ENCODE results near the gene RAET1G. TPM values are rescaled to one million over a fixed set of nuclear protein-coding genes. Genes with fewer than 3 reads are reported as not detected.
"Not testable (repeated sequence)": the region's sequence is repeated elsewhere in the genome, so short reads cannot be mapped to it uniquely, and the experiment has no call there.

The RAET1G gene
- total RNA-seq, 1 donor from 2014 or later: 0.73 TPM

DNA sequence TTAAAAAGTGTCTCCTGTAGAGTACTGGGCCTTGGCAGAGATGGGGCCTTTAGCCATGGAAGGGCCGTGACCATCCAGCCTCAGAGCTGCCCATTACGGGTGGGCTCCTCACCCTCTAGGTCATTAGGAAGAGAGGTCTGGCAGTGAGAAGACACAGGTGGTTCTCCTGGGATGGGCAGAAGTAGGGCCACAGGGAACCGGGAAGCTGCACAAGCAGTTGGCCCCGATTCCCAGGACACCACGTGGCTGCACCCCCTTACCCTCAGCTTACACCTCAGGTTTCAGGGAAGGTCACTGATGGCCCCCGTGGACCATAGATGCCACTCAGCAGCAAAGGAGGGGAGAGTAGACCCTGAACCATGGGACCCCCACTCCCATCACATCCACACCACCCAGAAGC, 1.6 kb downstream of the RAET1G start:
- Mint-ChIP-seq H3K4me1 (ENCODE audit: unreplicated experiment) (peaks cover 19% of the 10 kb centered on the region), H3K27ac (ENCODE audit: unreplicated experiment) (no peak overlapping the region), H3K27me3 (ENCODE audit: unreplicated experiment) (peaks cover 10% of the 10 kb centered on the region), H3K36me3 (ENCODE audit: unreplicated experiment) (no peaks in the 10 kb centered on the region), H3K9me3 (ENCODE audit: unreplicated experiment) (no peaks in the 10 kb centered on the region), H3K4me3 (ENCODE audit: unreplicated experiment) (no peak overlapping the region)
- no peak for DNase-seq (ENCODE audit: extremely low spot score, unreplicated experiment)
- TF ChIP-seq, protein P1, sequence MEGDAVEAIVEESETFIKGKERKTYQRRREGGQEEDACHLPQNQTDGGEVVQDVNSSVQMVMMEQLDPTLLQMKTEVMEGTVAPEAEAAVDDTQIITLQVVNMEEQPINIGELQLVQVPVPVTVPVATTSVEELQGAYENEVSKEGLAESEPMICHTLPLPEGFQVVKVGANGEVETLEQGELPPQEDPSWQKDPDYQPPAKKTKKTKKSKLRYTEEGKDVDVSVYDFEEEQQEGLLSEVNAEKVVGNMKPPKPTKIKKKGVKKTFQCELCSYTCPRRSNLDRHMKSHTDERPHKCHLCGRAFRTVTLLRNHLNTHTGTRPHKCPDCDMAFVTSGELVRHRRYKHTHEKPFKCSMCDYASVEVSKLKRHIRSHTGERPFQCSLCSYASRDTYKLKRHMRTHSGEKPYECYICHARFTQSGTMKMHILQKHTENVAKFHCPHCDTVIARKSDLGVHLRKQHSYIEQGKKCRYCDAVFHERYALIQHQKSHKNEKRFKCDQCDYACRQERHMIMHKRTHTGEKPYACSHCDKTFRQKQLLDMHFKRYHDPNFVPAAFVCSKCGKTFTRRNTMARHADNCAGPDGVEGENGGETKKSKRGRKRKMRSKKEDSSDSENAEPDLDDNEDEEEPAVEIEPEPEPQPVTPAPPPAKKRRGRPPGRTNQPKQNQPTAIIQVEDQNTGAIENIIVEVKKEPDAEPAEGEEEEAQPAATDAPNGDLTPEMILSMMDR (IDR thresholded peaks at IDR 0.05): no peak

DNA sequence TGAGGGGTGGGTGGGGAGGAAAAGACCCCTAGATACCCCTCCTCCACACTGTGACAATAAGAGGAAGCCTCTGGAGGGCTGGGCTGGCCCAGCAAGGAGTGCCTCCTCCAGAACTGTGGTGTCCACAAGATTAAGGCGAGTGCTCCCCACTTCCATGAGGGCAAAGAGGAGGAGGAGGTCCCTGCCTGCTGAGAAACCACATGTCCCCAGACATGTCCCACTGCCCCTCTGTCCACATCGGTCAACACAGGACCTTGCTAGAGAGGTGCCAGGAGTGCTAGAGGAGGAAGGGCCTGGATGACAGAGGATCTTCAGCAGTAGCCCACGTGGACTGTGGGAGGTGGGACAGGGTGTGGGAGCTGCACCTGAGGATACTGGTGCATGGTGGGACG, 3.1 kb downstream of the RAET1G start:
- H3K36me3 Mint-ChIP-seq (ENCODE audit: unreplicated experiment): no peaks in the 10 kb centered on the region
- peaks cover 11% of the 10 kb centered on the region for H3K4me1 Mint-ChIP-seq (ENCODE audit: unreplicated experiment)
- DNase-seq (ENCODE audit: extremely low spot score, unreplicated experiment): no peak
- H3K4me3 Mint-ChIP-seq (ENCODE audit: unreplicated experiment): no peak overlapping the region
- H3K9me3 Mint-ChIP-seq (ENCODE audit: unreplicated experiment): no peaks in the 10 kb centered on the region
- peaks cover 9% of the 10 kb centered on the region for H3K27me3 Mint-ChIP-seq (ENCODE audit: unreplicated experiment)
- no peak overlapping the region for H3K27ac Mint-ChIP-seq (ENCODE audit: unreplicated experiment)
- TF ChIP-seq, protein P1 (IDR thresholded peaks at IDR 0.05): no peak

DNA sequence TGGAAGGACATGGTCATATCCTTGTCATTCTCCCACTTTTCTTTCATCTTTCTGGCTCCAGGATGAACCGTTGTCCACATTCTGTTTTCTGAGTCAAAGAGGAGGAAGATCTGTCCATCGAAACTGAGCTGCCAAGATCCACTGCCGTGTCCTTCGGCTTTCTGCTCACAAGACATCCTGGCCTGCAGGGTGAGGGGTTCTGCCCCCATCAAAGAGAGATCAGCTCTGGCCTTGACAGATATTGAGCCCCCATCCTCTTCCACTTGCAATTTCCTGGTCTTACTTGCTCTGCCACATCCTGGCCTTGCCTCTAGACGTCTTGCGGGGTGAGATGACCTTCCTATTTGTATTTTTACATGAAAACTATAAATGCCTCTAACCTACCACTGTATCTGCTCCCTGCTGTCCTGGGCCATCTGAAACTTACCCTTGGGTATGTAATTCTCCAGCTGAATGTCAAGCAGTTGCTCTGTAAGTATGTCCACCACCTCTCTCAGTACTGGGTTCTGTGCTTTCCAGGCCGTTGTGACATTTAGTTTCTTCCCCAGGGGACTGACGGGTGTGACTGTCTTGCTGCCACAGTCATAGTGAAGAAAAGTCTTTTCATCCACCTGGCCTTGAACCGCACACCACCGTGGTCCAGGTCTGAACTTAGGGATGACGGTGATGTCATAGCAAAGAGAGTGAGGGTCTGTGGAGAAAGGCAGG, 3.6 kb downstream of the RAET1G start:
- peak; percentile 44 for DNase-seq (ENCODE audit: extremely low spot score, unreplicated experiment)
- not testable (repeated sequence) for H3K9me3 Mint-ChIP-seq (ENCODE audit: unreplicated experiment); H3K27ac Mint-ChIP-seq (ENCODE audit: unreplicated experiment); H3K4me3 Mint-ChIP-seq (ENCODE audit: unreplicated experiment); H3K36me3 Mint-ChIP-seq (ENCODE audit: unreplicated experiment); H3K27me3 Mint-ChIP-seq (ENCODE audit: unreplicated experiment)
- peaks cover 11% of the 10 kb centered on the region for H3K4me1 Mint-ChIP-seq (ENCODE audit: unreplicated experiment)

DNA sequence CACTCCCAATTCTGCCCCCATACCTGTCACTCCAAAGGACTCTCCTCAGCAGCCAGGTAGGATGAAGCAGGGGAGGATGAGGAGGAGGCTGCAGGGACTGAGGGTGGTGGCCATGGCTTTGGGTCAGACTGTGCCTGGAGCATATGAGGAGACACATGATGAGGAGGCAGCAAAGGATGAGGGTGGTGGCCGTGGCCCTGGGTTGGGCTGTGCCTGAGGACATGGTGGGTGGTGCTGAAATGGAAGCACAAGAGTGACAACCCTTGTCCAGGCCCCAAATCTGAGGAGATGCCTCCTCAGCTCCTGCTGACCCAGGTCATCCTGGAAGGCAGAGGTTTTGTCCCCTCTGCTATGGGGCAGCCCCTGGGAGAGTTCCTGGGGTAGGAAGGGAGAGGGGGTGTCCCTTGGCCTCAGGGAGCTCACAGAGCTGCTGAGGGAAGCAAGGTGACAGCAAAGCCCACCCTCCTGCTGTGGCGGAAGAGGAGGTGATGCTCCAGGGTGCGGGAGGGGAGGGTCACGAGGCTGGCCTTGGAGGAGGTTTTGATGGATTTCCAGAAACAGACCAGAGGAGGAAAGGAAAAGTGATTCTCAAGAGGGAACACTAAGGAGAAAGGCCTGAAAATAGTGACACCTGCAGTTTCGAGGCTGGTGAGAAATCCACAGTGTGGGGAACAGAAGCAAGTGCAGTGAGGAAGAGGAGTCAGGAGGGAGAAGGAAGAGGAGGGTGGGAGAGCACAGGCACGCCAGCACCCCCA, 4.6 kb downstream of the RAET1G start:
- Mint-ChIP-seq H3K9me3 (ENCODE audit: unreplicated experiment) (no peaks in the 10 kb centered on the region), H3K27me3 (ENCODE audit: unreplicated experiment) (peaks cover 11% of the 10 kb centered on the region), H3K4me1 (ENCODE audit: unreplicated experiment) (peaks cover 8% of the 10 kb centered on the region), H3K36me3 (ENCODE audit: unreplicated experiment) (no peaks in the 10 kb centered on the region), H3K4me3 (ENCODE audit: unreplicated experiment) (no peak overlapping the region), H3K27ac (ENCODE audit: unreplicated experiment) (no peak overlapping the region)
- TF ChIP-seq, protein P1 (IDR thresholded peaks at IDR 0.05): no peak
- DNase-seq (ENCODE audit: extremely low spot score, unreplicated experiment): peak; percentile 69

DNA sequence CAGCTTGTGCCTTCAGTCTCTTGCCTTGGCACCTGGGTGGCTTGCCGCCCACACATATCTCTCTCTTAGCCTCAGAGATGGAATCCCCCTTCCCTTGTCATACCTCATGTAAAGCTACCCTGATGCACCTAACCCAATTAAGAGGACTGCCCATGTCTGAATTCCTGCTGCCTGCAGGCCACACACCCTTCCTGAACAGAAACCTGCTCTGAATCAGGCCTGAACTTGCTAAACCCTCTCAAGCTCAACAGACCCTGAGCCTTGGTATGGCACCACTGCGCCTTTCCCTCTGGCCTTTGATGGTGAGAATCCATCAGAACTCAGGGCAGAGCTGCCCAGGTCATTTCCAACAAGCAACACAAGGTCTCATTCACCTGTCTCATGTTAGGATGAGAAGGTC, 5.2 kb downstream of the RAET1G start:
- TF ChIP-seq, protein P1 (IDR thresholded peaks at IDR 0.05): no peak
- H3K27ac Mint-ChIP-seq (ENCODE audit: unreplicated experiment): no peak overlapping the region
- DNase-seq (ENCODE audit: extremely low spot score, unreplicated experiment): peak; percentile 51
- H3K9me3 Mint-ChIP-seq (ENCODE audit: unreplicated experiment): no peaks in the 10 kb centered on the region
- no peak overlapping the region for H3K4me3 Mint-ChIP-seq (ENCODE audit: unreplicated experiment)
- no peaks in the 10 kb centered on the region for H3K36me3 Mint-ChIP-seq (ENCODE audit: unreplicated experiment)
- H3K4me1 Mint-ChIP-seq (ENCODE audit: unreplicated experiment): peaks cover 3% of the 10 kb centered on the region
- H3K27me3 Mint-ChIP-seq (ENCODE audit: unreplicated experiment): peaks cover 18% of the 10 kb centered on the region
